ENCODE measurements around the gene GATA6. TPM values are rescaled to one million over a fixed set of nuclear protein-coding genes. Genes with fewer than 3 reads are reported as not detected.
A peak's percentile ranks its signal among the peaks of the same experiment; 100 is the strongest.

Gene GATA6
- total RNA-seq, 1 donor, result 16.6 TPM

DNA sequence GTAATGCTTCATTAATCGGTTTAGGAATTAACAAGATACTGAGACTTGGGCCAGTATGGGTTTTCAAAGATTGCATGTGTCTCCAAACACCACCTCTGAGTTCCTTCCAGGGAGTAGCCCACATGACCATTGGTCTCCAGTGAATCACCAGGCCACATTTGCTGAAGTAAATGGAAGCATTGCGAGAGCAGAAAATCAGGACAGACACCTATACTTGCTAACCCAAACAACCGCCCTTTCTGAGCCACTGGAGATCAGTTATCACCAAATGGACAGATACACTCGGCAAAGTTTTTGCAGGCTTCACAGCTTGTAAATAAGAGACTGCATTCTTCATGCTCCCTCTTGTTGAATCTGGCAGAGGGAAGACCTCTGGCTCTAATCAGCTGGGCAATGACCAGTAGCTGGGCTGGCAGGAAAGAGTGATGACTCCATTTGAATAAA, 40.9 kb downstream of the GATA6 start:
- Histone ChIP-seq H3K27ac (ENCODE audit: low read depth, low read length) (peak overlapping the region; percentile 67), H3K9me3 (ENCODE audit: low read depth, low read length) (no peaks in the 10 kb centered on the region), H3K4me2 (ENCODE audit: insufficient read depth, low read length) (peak overlapping the region; percentile 9), H3K4me1 (ENCODE audit: insufficient read depth, low read length) (peaks cover 31% of the 10 kb centered on the region), H4K20me1 (ENCODE audit: insufficient read depth, low read length) (no peaks in the 10 kb centered on the region), H3K79me2 (ENCODE audit: insufficient read depth, low read length) (no peaks in the 10 kb centered on the region), H3K4me3 (ENCODE audit: insufficient read depth, low read length) (no peak overlapping the region), H2AFZ (ENCODE audit: low read length) (no peak overlapping the region), H3K36me3 (ENCODE audit: insufficient read depth, low read length) (no peaks in the 10 kb centered on the region), H3K27me3 (ENCODE audit: insufficient read depth, low read length) (no peaks in the 10 kb centered on the region)
- peak; percentile 85 for DNase-seq (ENCODE audit: insufficient read length, low spot score, missing footprints)
- TF ChIP-seq CTCF (IDR thresholded peaks at IDR 0.05; ENCODE audit: extremely low read depth, low read depth, low read length), result no peak

DNA sequence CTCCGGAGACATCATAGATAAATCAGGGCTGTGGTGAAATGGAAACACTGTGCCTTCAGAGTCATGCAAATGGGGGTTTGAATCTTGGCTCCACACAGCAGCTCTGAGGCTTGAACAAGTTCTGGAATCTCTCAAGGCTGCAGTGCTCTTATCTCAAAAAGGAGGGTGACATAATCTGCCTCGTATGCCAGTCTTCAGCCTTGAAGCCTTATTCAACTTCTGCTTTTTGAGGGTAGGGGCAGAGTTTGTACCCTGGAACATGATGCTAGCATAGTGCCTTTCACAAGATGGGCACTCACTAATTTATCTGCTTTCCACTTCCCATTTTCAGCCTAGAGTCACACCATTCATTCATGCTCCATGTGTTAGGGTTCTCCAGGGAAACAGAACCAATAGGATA, 42.3 kb downstream of the GATA6 start:
- Histone ChIP-seq H3K4me1 (ENCODE audit: insufficient read depth, low read length) (peaks cover 31% of the 10 kb centered on the region), H3K4me2 (ENCODE audit: insufficient read depth, low read length) (no peak overlapping the region), H3K36me3 (ENCODE audit: insufficient read depth, low read length) (no peaks in the 10 kb centered on the region), H3K27me3 (ENCODE audit: insufficient read depth, low read length) (no peaks in the 10 kb centered on the region), H2AFZ (ENCODE audit: low read length) (no peak overlapping the region), H3K9me3 (ENCODE audit: low read depth, low read length) (no peaks in the 10 kb centered on the region), H3K27ac (ENCODE audit: low read depth, low read length) (peak overlapping the region; percentile 14), H3K79me2 (ENCODE audit: insufficient read depth, low read length) (no peaks in the 10 kb centered on the region), H4K20me1 (ENCODE audit: insufficient read depth, low read length) (no peaks in the 10 kb centered on the region), H3K4me3 (ENCODE audit: insufficient read depth, low read length) (no peak overlapping the region)
- no peak for TF ChIP-seq CTCF (IDR thresholded peaks at IDR 0.05; ENCODE audit: extremely low read depth, low read depth, low read length)
- no peak for DNase-seq (ENCODE audit: insufficient read length, low spot score, missing footprints)

- H3K79me2 ChIP-seq (ENCODE audit: insufficient read depth, low read length), result no peaks in the 10 kb centered on the region
- no peak for DNase-seq (ENCODE audit: insufficient read length, low spot score, missing footprints)
- peak overlapping the region; percentile 11 for H3K4me2 ChIP-seq (ENCODE audit: insufficient read depth, low read length)
- H3K4me3 ChIP-seq (ENCODE audit: insufficient read depth, low read length), result no peak overlapping the region
- TF ChIP-seq CTCF (IDR thresholded peaks at IDR 0.05; ENCODE audit: extremely low read depth, low read depth, low read length), result no peak
- H3K9me3 ChIP-seq (ENCODE audit: low read depth, low read length), result no peaks in the 10 kb centered on the region
- peaks cover 31% of the 10 kb centered on the region for H3K4me1 ChIP-seq (ENCODE audit: insufficient read depth, low read length)
- H3K36me3 ChIP-seq (ENCODE audit: insufficient read depth, low read length), result no peaks in the 10 kb centered on the region
- no peaks in the 10 kb centered on the region for H3K27me3 ChIP-seq (ENCODE audit: insufficient read depth, low read length)
- H3K27ac ChIP-seq (ENCODE audit: low read depth, low read length), result peak overlapping the region; percentile 56
- H2AFZ ChIP-seq (ENCODE audit: low read length), result no peak overlapping the region
- H4K20me1 ChIP-seq (ENCODE audit: insufficient read depth, low read length), result no peaks in the 10 kb centered on the region
These were observed 44.1 kb downstream of the GATA6 start for GRCh38 chr18:22213333-22213973.

DNA sequence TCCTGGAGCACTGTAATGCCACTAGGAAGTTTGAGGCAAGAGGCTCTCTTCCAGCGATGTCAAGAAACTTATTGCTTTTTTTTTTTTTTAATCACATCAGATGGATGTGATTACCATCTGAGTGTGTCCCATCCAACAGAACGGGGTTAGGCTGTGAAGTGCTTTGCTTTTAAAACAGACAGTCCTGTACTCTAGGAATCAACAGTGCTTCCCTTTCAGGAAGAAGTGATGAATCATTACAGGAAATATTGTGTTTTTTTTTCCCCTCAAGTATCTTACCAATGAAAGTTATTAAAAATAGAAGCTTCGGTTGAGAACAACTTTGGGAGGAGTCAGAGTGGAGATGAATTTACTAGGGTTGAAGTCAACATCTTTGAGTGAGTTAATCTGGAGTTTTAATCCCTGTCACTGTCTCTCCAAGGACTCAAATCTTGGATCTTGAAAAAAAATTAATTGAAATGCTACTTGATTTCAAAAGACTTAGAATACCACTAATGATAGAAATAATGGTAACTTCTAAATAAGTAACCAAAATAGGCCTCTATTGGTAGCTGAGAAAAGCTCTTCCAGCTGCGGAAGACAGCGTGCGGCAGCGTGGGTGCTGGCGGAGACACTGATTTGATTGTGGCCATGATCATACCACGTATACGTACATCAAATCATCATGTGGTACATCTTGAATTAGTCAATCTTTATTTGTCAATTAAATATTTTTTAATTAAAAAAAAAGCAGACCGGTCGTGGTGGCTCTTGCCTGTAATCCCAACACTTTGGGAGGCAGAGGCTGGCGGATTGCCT, 45.5 kb downstream of the GATA6 start:
- H3K4me2 ChIP-seq (ENCODE audit: insufficient read depth, low read length), result no peak overlapping the region
- DNase-seq (ENCODE audit: insufficient read length, low spot score, missing footprints), result no peak
- no peak overlapping the region for H3K4me3 ChIP-seq (ENCODE audit: insufficient read depth, low read length)

More for the DNA sequence above, 45.5 kb downstream of the GATA6 start:
- peaks cover 27% of the 10 kb centered on the region for H3K4me1 ChIP-seq (ENCODE audit: insufficient read depth, low read length)
- no peaks in the 10 kb centered on the region for H3K27me3 ChIP-seq (ENCODE audit: insufficient read depth, low read length)
- H3K27ac ChIP-seq (ENCODE audit: low read depth, low read length), result no peak overlapping the region
- H3K36me3 ChIP-seq (ENCODE audit: insufficient read depth, low read length), result no peaks in the 10 kb centered on the region
- H2AFZ ChIP-seq (ENCODE audit: low read length), result no peak overlapping the region
- no peaks in the 10 kb centered on the region for H3K9me3 ChIP-seq (ENCODE audit: low read depth, low read length)
- no peaks in the 10 kb centered on the region for H4K20me1 ChIP-seq (ENCODE audit: insufficient read depth, low read length)
- H3K79me2 ChIP-seq (ENCODE audit: insufficient read depth, low read length), result no peaks in the 10 kb centered on the region
- no peak for TF ChIP-seq CTCF (IDR thresholded peaks at IDR 0.05; ENCODE audit: extremely low read depth, low read depth, low read length)

All from osteoblast (primary cell).